BLaER1 (cell line): Measurements from ENCODE around the gene HIVEP2.

ENCODE experiments used
- H3K27ac ChIP-seq: shearing (Covaris generic); formaldehyde crosslinking; 2 replicates; pipeline ENCODE4 v1.8.1; 2022
- H3K27me3 ChIP-seq: shearing (Covaris generic); formaldehyde crosslinking; 2 replicates; pipeline ENCODE4 v1.8.1; 2022
- H3K36me3 ChIP-seq: shearing (Covaris generic); formaldehyde crosslinking; 2 replicates; pipeline ENCODE4 v1.8.1; 2022
- H3K4me1 ChIP-seq: shearing (Covaris generic); formaldehyde crosslinking; 2 replicates; pipeline ENCODE4 v1.8.1; 2022
- H3K4me2 ChIP-seq: shearing (Covaris generic); formaldehyde crosslinking; 2 replicates; pipeline ENCODE4 v1.8.1; 2022
- H3K4me3 ChIP-seq: shearing (Covaris generic); formaldehyde crosslinking; 2 replicates; pipeline ENCODE4 v1.8.1; 2022
- H3K9ac ChIP-seq: shearing (Covaris generic); formaldehyde crosslinking; 2 replicates; pipeline ENCODE4 v1.8.1; 2022
- H3K9me3 ChIP-seq: shearing (Covaris generic); formaldehyde crosslinking; 2 replicates; pipeline ENCODE4 v1.8.1; 2022
- H4K20me1 ChIP-seq: shearing (Covaris generic); formaldehyde crosslinking; 2 replicates; pipeline ENCODE4 v1.8.1; 2022
- Cebpa-rat ChIP-seq: shearing (Covaris generic); IDR thresholded peaks from 2 replicates; pipeline ENCODE4 v1.8.1; 2022

HIVEP2 gene

GRCh38 chr6:142935553-142936517 lies 9.1 kb downstream of the HIVEP2 start:
- no peaks in the 10 kb centered on the region; the same call in 1 of the 2 replicates for H4K20me1 ChIP-seq
- H3K36me3 ChIP-seq: 0 out of 2 replicates have a peak, but pooled peaks cover 7% of the 10 kb centered on the region
- peak overlapping the region; percentile 48 for H3K4me3 ChIP-seq
- H3K9me3 ChIP-seq: no peaks in the 10 kb centered on the region
- H3K27ac ChIP-seq: peak overlapping the region; percentile 89
- H3K9ac ChIP-seq: peak overlapping the region; percentile 75
- peaks cover 100% of the 10 kb centered on the region for H3K4me1 ChIP-seq
- no peak for TF ChIP-seq Cebpa-rat
- peak overlapping the region; percentile 94 for H3K4me2 ChIP-seq
- no peaks in the 10 kb centered on the region for H3K27me3 ChIP-seq

GRCh38 chr6:142934599-142934998 lies 10.4 kb downstream of the HIVEP2 start:
- H3K27ac ChIP-seq: peak overlapping the region; percentile 89
- 0 out of 2 replicates have a peak, but pooled peaks cover 7% of the 10 kb centered on the region for H3K36me3 ChIP-seq
- peak overlapping the region; percentile 48 for H3K4me3 ChIP-seq
- H3K4me1 ChIP-seq: peaks cover 100% of the 10 kb centered on the region
- H3K27me3 ChIP-seq: no peaks in the 10 kb centered on the region
- H3K9ac ChIP-seq: peak overlapping the region; percentile 75
- TF ChIP-seq Cebpa-rat: no peak
- no peaks in the 10 kb centered on the region for H3K9me3 ChIP-seq
- H3K4me2 ChIP-seq: peak overlapping the region; percentile 94
- H4K20me1 ChIP-seq: no peaks in the 10 kb centered on the region; the same call in 1 of the 2 replicates

- Histone ChIP-seq H3K4me2 (peak overlapping the region; percentile 94), H3K27ac (peak overlapping the region; percentile 89), H3K4me3 (peak overlapping the region; percentile 48; the same call in 1 of the 2 replicates)
These were observed 10.9 kb downstream of the HIVEP2 start for GRCh38 chr6:142934106-142934505.

GRCh38 chr6:142933701-142934100 lies 11.3 kb downstream of the HIVEP2 start:
- H3K4me3 ChIP-seq: 0 out of 2 replicates have a peak overlapping the region, but pooled peaks have one; percentile 48
- H3K4me1 ChIP-seq: peaks cover 100% of the 10 kb centered on the region
- peak overlapping the region; percentile 94 for H3K4me2 ChIP-seq
- H4K20me1 ChIP-seq: no peaks in the 10 kb centered on the region; the same call in 1 of the 2 replicates
- no peak for TF ChIP-seq Cebpa-rat
- no peaks in the 10 kb centered on the region for H3K27me3 ChIP-seq
- peak overlapping the region; percentile 89 for H3K27ac ChIP-seq
- H3K36me3 ChIP-seq: 0 out of 2 replicates have a peak, but pooled peaks cover 7% of the 10 kb centered on the region
- 0 out of 2 replicates have a peak overlapping the region, but pooled peaks have one; percentile 75 for H3K9ac ChIP-seq
- no peaks in the 10 kb centered on the region for H3K9me3 ChIP-seq

More at GRCh38 chr6:142934106-142934505, 10.9 kb downstream of the HIVEP2 start:
- H4K20me1 ChIP-seq: no peaks in the 10 kb centered on the region; the same call in 1 of the 2 replicates
- H3K9ac ChIP-seq: peak overlapping the region; percentile 75; the same call in 1 of the 2 replicates
- H3K9me3 ChIP-seq: no peaks in the 10 kb centered on the region
- no peak for TF ChIP-seq Cebpa-rat
- H3K27me3 ChIP-seq: no peaks in the 10 kb centered on the region
- H3K4me1 ChIP-seq: peaks cover 100% of the 10 kb centered on the region
- H3K36me3 ChIP-seq: 0 out of 2 replicates have a peak, but pooled peaks cover 7% of the 10 kb centered on the region

- Histone ChIP-seq H3K9me3 (no peaks in the 10 kb centered on the region), H3K36me3 (0 out of 2 replicates have a peak, but pooled peaks cover 7% of the 10 kb centered on the region), H3K9ac (no peak overlapping the region), H3K4me3 (no peak overlapping the region), H4K20me1 (no peaks in the 10 kb centered on the region; the same call in 1 of the 2 replicates), H3K27ac (peak overlapping the region; percentile 89), H3K4me1 (peaks cover 100% of the 10 kb centered on the region), H3K4me2 (peak overlapping the region; percentile 94), H3K27me3 (no peaks in the 10 kb centered on the region)
- TF ChIP-seq Cebpa-rat: no peak
These were observed 12.1 kb downstream of the HIVEP2 start for GRCh38 chr6:142932889-142933288.

GRCh38 chr6:142929751-142930358 lies 15.1 kb downstream of the HIVEP2 start:
- Histone ChIP-seq H3K4me1 (peaks cover 86% of the 10 kb centered on the region), H3K9ac (no peak overlapping the region), H3K27me3 (no peaks in the 10 kb centered on the region), H3K4me2 (peak overlapping the region; percentile 96), H3K9me3 (no peaks in the 10 kb centered on the region), H4K20me1 (peaks cover 5% of the 10 kb centered on the region; the same call in 1 of the 2 replicates), H3K36me3 (no peaks in the 10 kb centered on the region), H3K27ac (peak overlapping the region; percentile 6), H3K4me3 (no peak overlapping the region)
- no peak for TF ChIP-seq Cebpa-rat

GRCh38 chr6:142927904-142928303 lies 17.1 kb downstream of the HIVEP2 start:
- Histone ChIP-seq H3K4me3 (peak overlapping the region; percentile 76), H3K4me2 (peak overlapping the region; percentile 96), H3K9me3 (no peaks in the 10 kb centered on the region), H3K4me1 (peaks cover 66% of the 10 kb centered on the region), H4K20me1 (peaks cover 5% of the 10 kb centered on the region; the same call in 1 of the 2 replicates), H3K9ac (peak overlapping the region; percentile 91), H3K27ac (peak overlapping the region; percentile 96), H3K27me3 (no peaks in the 10 kb centered on the region), H3K36me3 (peaks cover 5% of the 10 kb centered on the region)
- no peak for TF ChIP-seq Cebpa-rat

GRCh38 chr6:142927271-142927580 lies 17.8 kb downstream of the HIVEP2 start:
- peaks cover 10% of the 10 kb centered on the region; the same call in 1 of the 2 replicates for H4K20me1 ChIP-seq
- peaks cover 5% of the 10 kb centered on the region for H3K36me3 ChIP-seq
- H3K9me3 ChIP-seq: no peaks in the 10 kb centered on the region
- peaks cover 60% of the 10 kb centered on the region for H3K4me1 ChIP-seq
- H3K9ac ChIP-seq: peak overlapping the region; percentile 91
- peak overlapping the region; percentile 76 for H3K4me3 ChIP-seq
- H3K4me2 ChIP-seq: peak overlapping the region; percentile 96
- no peaks in the 10 kb centered on the region for H3K27me3 ChIP-seq
- peak overlapping the region; percentile 96 for H3K27ac ChIP-seq
- no peak for TF ChIP-seq Cebpa-rat

GRCh38 chr6:142926494-142927270 lies 18.3 kb downstream of the HIVEP2 start:
- Histone ChIP-seq H3K27ac (peak overlapping the region; percentile 96), H3K9me3 (no peaks in the 10 kb centered on the region), H3K4me2 (peak overlapping the region; percentile 96), H4K20me1 (peaks cover 16% of the 10 kb centered on the region; the same call in 1 of the 2 replicates), H3K36me3 (peaks cover 5% of the 10 kb centered on the region), H3K27me3 (no peaks in the 10 kb centered on the region), H3K4me3 (peak overlapping the region; percentile 76), H3K4me1 (peaks cover 54% of the 10 kb centered on the region), H3K9ac (peak overlapping the region; percentile 91)
- no peak for TF ChIP-seq Cebpa-rat
